ENCODE data around the gene FCHSD1.

- no peak for TF ChIP-seq CTCF (IDR thresholded peaks at IDR 0.05 in 8 of 11, conservative IDR thresholded peaks at IDR 0.05 in 3 of 11)
- TF ChIP-seq POLR2A (IDR thresholded peaks at IDR 0.05): no peak
- TF ChIP-seq POLR2AphosphoS5 (IDR thresholded peaks at IDR 0.05): no peak
These were observed 22.9 kb downstream of the FCHSD1 start for GRCh38 chr5:141628175-141628788.

Data from spleen (tissue), 7 donors.